ENCODE measurements around the gene CPNE1. TPM values are rescaled to one million over a fixed set of nuclear protein-coding genes. Genes with fewer than 3 reads are reported as not detected.

The CPNE1 gene
- total and polyA plus RNA-seq, 10 of the 15 experiments (the other 5 are each of a cell fraction or from before 2014, with no cell fraction given): 84.9 to 209 (median 146) TPM

- WGBS (ENCODE audit: insufficient coverage, insufficient replicate concordance, low lambda C conversion rate, missing lambda C conversion rate): 50% methylated on average over 2 of the region's 2 CpGs
- TF ChIP-seq BRCA1 (IDR thresholded peaks at IDR 0.05; ENCODE audit: low read depth, low read length) (no peak), POLR2AphosphoS5 (IDR thresholded peaks at IDR 0.05; ENCODE audit: low read length) (no peak), MXI1 (IDR thresholded peaks at IDR 0.05; ENCODE audit: low read depth, low read length) (no peak), SIN3A (IDR thresholded peaks at IDR 0.05; ENCODE audit: low read depth, low read length) (no peak), NR2C2 (IDR thresholded peaks at IDR 0.05; ENCODE audit: borderline replicate concordance, control insufficient read depth, insufficient read length, low read depth) (no peak), WRNIP1 (IDR thresholded peaks at IDR 0.05; ENCODE audit: borderline replicate concordance, low read depth, low read length) (no peak), ZNF274 (IDR thresholded peaks at IDR 0.05; ENCODE audit: insufficient read depth, insufficient read length) (no peak)
- TF ChIP-seq, protein P1, sequence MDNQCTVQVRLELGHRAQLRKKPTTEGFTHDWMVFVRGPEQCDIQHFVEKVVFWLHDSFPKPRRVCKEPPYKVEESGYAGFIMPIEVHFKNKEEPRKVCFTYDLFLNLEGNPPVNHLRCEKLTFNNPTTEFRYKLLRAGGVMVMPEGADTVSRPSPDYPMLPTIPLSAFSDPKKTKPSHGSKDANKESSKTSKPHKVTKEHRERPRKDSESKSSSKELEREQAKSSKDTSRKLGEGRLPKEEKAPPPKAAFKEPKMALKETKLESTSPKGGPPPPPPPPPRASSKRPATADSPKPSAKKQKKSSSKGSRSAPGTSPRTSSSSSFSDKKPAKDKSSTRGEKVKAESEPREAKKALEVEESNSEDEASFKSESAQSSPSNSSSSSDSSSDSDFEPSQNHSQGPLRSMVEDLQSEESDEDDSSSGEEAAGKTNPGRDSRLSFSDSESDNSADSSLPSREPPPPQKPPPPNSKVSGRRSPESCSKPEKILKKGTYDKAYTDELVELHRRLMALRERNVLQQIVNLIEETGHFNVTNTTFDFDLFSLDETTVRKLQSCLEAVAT (IDR thresholded peaks at IDR 0.05): no peak
These were observed 77.3 kb downstream of the CPNE1 start for GRCh38 chr20:35587436-35587835.

More at GRCh38 chr20:35587436-35587835, 77.3 kb downstream of the CPNE1 start:
- no peaks in the 10 kb centered on the region for H3K4me1 ChIP-seq (ENCODE audit: control insufficient read depth, insufficient read depth, low read length)
- H3K9me3 ChIP-seq (replicated peaks; ENCODE audit: control insufficient read depth, insufficient read depth, low read length): no peaks in the 10 kb centered on the region
- no peaks in the 10 kb centered on the region for H3K27me3 ChIP-seq (replicated peaks in 1 of 2; ENCODE audit: control insufficient read depth in 2 of 2, insufficient read depth in 2 of 2, low read length in 1 of 2)
- no peaks in the 10 kb centered on the region for H4K20me1 ChIP-seq (ENCODE audit: control insufficient read depth, insufficient read depth)
- in situ Hi-C loops (cut with MboI): no loop called here
- CTCF ChIA-PET: no interaction called here
- FAIRE-seq (no peak), DNase-seq (ENCODE audit: low read depth, low spot score) (no peak), ATAC-seq (no peak)
- H3K4me2 ChIP-seq (ENCODE audit: control insufficient read depth, insufficient read depth): no peak overlapping the region
- H3K9ac ChIP-seq (ENCODE audit: control insufficient read depth, insufficient read depth, low read length): no peak overlapping the region
- POLR2A ChIA-PET: interaction anchor here (0.7 kb wide), 1 partner anchor 293 kb away, joined by 4 read pairs; no protein-coding TSS in a partner anchor
- H3K79me2 ChIP-seq (ENCODE audit: control insufficient read depth, insufficient read depth, low read length): no peaks in the 10 kb centered on the region
- intact Hi-C loops (cut with micrococcal nuclease; ENCODE audit: unreplicated experiment): no loop called here
- no TSS peak for BruUV-seq (replicated peaks)
- no peak overlapping the region for H3K4me3 ChIP-seq
- RAD21 ChIA-PET (ENCODE audit: unreplicated experiment): no interaction called here
- H3K27ac ChIP-seq (ENCODE audit: control insufficient read depth, insufficient read depth): no peak overlapping the region
- SMC1A ChIA-PET (ENCODE audit: uncharacterized antibody, unreplicated experiment): no interaction called here
- H3K36me3 ChIP-seq (ENCODE audit: control insufficient read depth in 2 of 2, insufficient read depth in 2 of 2, low read length in 1 of 2): no peaks in the 10 kb centered on the region
- no peak overlapping the region for H2AFZ ChIP-seq (ENCODE audit: control insufficient read depth, low read depth, low read length)

Data from GM12878 (cell line).